ENCODE results near the gene PPFIA2. TPM values are rescaled to one million over a fixed set of nuclear protein-coding genes. Genes with fewer than 3 reads are reported as not detected.

PPFIA2 gene
- total RNA-seq: 0.26 TPM in 1 of 2 replicates, not detected in the other

GRCh38 chr12:81759190-81760051 is at the start of gene PPFIA2:
Gene PPFIA2, minus strand, starts transcription at chr12:81759350.
- Histone ChIP-seq H3K27me3 (ENCODE audit: control insufficient read depth, insufficient read depth, low read length) (peaks cover 15% of the 10 kb centered on the region), H3K4me3 (ENCODE audit: low read depth, low read length) (no peak within 1 kb of the TSS), H3K36me3 (ENCODE audit: control insufficient read depth, insufficient read depth, low read length) (no peaks in the 10 kb centered on the region)
- DNase-seq (ENCODE audit: low read depth): no peak
- no peak for TF ChIP-seq CTCF (IDR thresholded peaks at IDR 0.05; ENCODE audit: insufficient read depth, low read length, severe bottlenecking)
- no peak for FAIRE-seq

- FAIRE-seq (peak; percentile 83), DNase-seq (ENCODE audit: low read depth) (peak; percentile 42)
- Histone ChIP-seq H3K4me3 (ENCODE audit: low read depth, low read length) (no peak overlapping the region), H3K27me3 (ENCODE audit: control insufficient read depth, insufficient read depth, low read length) (peaks cover 1% of the 10 kb centered on the region), H3K36me3 (ENCODE audit: control insufficient read depth, insufficient read depth, low read length) (no peaks in the 10 kb centered on the region)
- no peak for TF ChIP-seq CTCF (IDR thresholded peaks at IDR 0.05; ENCODE audit: insufficient read depth, low read length, severe bottlenecking)
These were observed 41.4 kb upstream of the PPFIA2 start for GRCh38 chr12:81800298-81801148.

GRCh38 chr12:81798294-81798693 is 39.1 kb upstream of the PPFIA2 start:
- no peak for DNase-seq (ENCODE audit: low read depth)
- no peak overlapping the region for H3K4me3 ChIP-seq (ENCODE audit: low read depth, low read length)
- H3K27me3 ChIP-seq (ENCODE audit: control insufficient read depth, insufficient read depth, low read length): peaks cover 1% of the 10 kb centered on the region
- no peak for TF ChIP-seq CTCF (IDR thresholded peaks at IDR 0.05; ENCODE audit: insufficient read depth, low read length, severe bottlenecking)
- no peaks in the 10 kb centered on the region for H3K36me3 ChIP-seq (ENCODE audit: control insufficient read depth, insufficient read depth, low read length)
- FAIRE-seq: no peak

- no peak overlapping the region for H3K4me3 ChIP-seq (ENCODE audit: low read depth, low read length)
- FAIRE-seq (no peak), DNase-seq (ENCODE audit: low read depth) (peak; percentile 20)
- peak; percentile 24 for TF ChIP-seq CTCF (IDR thresholded peaks at IDR 0.05; ENCODE audit: insufficient read depth, low read length, severe bottlenecking)
- H3K27me3 ChIP-seq (ENCODE audit: control insufficient read depth, insufficient read depth, low read length): peaks cover 1% of the 10 kb centered on the region
- no peaks in the 10 kb centered on the region for H3K36me3 ChIP-seq (ENCODE audit: control insufficient read depth, insufficient read depth, low read length)
These were observed 38.0 kb upstream of the PPFIA2 start for GRCh38 chr12:81797100-81797499.

GRCh38 chr12:81792666-81793065 is 33.5 kb upstream of the PPFIA2 start:
- no peak overlapping the region for H3K4me3 ChIP-seq (ENCODE audit: low read depth, low read length)
- H3K36me3 ChIP-seq (ENCODE audit: control insufficient read depth, insufficient read depth, low read length): no peaks in the 10 kb centered on the region
- FAIRE-seq (no peak), DNase-seq (ENCODE audit: low read depth) (no peak)
- no peak for TF ChIP-seq CTCF (IDR thresholded peaks at IDR 0.05; ENCODE audit: insufficient read depth, low read length, severe bottlenecking)
- H3K27me3 ChIP-seq (ENCODE audit: control insufficient read depth, insufficient read depth, low read length): no peaks in the 10 kb centered on the region
